Loucy (cell line): Measurements from ENCODE around the gene CENPN.

Experiments
- EZH2phosphoT487 ChIP-seq: fragments of 200-600 bp; IDR thresholded peaks from 2 replicates; pipeline ENCODE4 v1.6.1; 2018; ENCODE audit warnings: antibody characterized with exemption, mild to moderate bottlenecking, moderate library complexity, borderline replicate concordance
- TF ChIP-seq, protein P1 (sequence below): fragments of 200-600 bp; sonication (generic); conservative IDR thresholded peaks from 2 replicates; pipeline ENCODE4 v1.5.1; 2014; ENCODE audit warnings: mild to moderate bottlenecking, antibody characterized with exemption, low read length

- TF ChIP-seq EZH2phosphoT487, result no peak
- TF ChIP-seq, protein P1, sequence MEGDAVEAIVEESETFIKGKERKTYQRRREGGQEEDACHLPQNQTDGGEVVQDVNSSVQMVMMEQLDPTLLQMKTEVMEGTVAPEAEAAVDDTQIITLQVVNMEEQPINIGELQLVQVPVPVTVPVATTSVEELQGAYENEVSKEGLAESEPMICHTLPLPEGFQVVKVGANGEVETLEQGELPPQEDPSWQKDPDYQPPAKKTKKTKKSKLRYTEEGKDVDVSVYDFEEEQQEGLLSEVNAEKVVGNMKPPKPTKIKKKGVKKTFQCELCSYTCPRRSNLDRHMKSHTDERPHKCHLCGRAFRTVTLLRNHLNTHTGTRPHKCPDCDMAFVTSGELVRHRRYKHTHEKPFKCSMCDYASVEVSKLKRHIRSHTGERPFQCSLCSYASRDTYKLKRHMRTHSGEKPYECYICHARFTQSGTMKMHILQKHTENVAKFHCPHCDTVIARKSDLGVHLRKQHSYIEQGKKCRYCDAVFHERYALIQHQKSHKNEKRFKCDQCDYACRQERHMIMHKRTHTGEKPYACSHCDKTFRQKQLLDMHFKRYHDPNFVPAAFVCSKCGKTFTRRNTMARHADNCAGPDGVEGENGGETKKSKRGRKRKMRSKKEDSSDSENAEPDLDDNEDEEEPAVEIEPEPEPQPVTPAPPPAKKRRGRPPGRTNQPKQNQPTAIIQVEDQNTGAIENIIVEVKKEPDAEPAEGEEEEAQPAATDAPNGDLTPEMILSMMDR, result no peak
These were observed 35.2 kb upstream of the CENPN start for GRCh38 chr16:80971819-80972218.
